CD4-positive, CD25-positive, alpha-beta regulatory T cell (primary cell): ENCODE measurements around the gene SIX3. TPM values are rescaled to one million over a fixed set of nuclear protein-coding genes. Genes with fewer than 3 reads are reported as not detected.

ENCODE experiments used
- ATAC-seq, 2 donors: fragments of 150-1000 bp; cut with Tn5 transposase; one replicate each; pipeline ENCODE4 v1.10.0; 2021; ENCODE audit warnings: low read depth in 2 of 2, moderate number of reproducible peaks in 2 of 2, moderate library complexity in 1 of 2
- DNase-seq, 3 donors: peaks; one replicate each; pipeline versions ENCODE4 v3.0.0 to v3.0.0-alpha.2; 2012 to 2022; ENCODE audit warnings: mixed read lengths in 1 of 3
- H3K27ac ChIP-seq: one replicate; pipeline ENCODE4 v1.7.0; 2013; ENCODE audit warnings: mild to moderate bottlenecking, low read length; ENCODE audit not compliant: insufficient read depth, poor library complexity, severe bottlenecking
- H3K27me3 ChIP-seq: one replicate; pipeline ENCODE4 v1.7.0; 2013; ENCODE audit warnings: low read length; ENCODE audit not compliant: control insufficient read depth, insufficient read depth
- H3K36me3 ChIP-seq: one replicate; pipeline ENCODE4 v1.7.0; 2013; ENCODE audit warnings: mild to moderate bottlenecking, low read length, moderate library complexity; ENCODE audit not compliant: control insufficient read depth, insufficient read depth
- H3K4me1 ChIP-seq: 2 replicates; pipeline ENCODE4 v1.7.0; 2013; ENCODE audit warnings: mild to moderate bottlenecking, low read length; ENCODE audit not compliant: insufficient read depth, control insufficient read depth, poor library complexity, severe bottlenecking
- H3K4me3 ChIP-seq: one replicate; pipeline ENCODE4 v1.7.0; 2013; ENCODE audit warnings: low read depth, mild to moderate bottlenecking, low read length, moderate library complexity
- H3K9me3 ChIP-seq, 2 experiments: 1 replicate in 1 of 2; 2 replicates in 1 of 2; pipeline ENCODE4 v1.7.0; 2013; ENCODE audit warnings: low read length in 2 of 2, mild to moderate bottlenecking in 1 of 2, moderate library complexity in 1 of 2; ENCODE audit not compliant: control insufficient read depth in 2 of 2
- H3K27ac Mint-ChIP-seq, 3 donors: one replicate each; pipeline ENCODE4 v1.8.0; 2020 to 2022; ENCODE audit warnings: mild to moderate bottlenecking in 3 of 3, mixed read lengths in 3 of 3, moderate library complexity in 2 of 3
- H3K27me3 Mint-ChIP-seq: one replicate; pipeline ENCODE4 v1.8.0; 2022; ENCODE audit warnings: mild to moderate bottlenecking, mixed read lengths
- H3K36me3 Mint-ChIP-seq: one replicate; pipeline ENCODE4 v1.8.0; 2020; ENCODE audit warnings: mixed read lengths
- H3K4me1 Mint-ChIP-seq, 4 donors: one replicate each; pipeline ENCODE4 v1.8.0; 2020 to 2022; ENCODE audit warnings: mixed read lengths in 4 of 4, mild to moderate bottlenecking in 1 of 4
- H3K4me3 Mint-ChIP-seq, 4 donors: one replicate each; pipeline ENCODE4 v1.8.0; 2020 to 2022; ENCODE audit warnings: mild to moderate bottlenecking in 4 of 4, mixed read lengths in 4 of 4, moderate library complexity in 3 of 4
- H3K9me3 Mint-ChIP-seq, 7 donors: one replicate each; pipeline ENCODE4 v1.8.0; 2020 to 2022; ENCODE audit warnings: mixed read lengths in 7 of 7, mild to moderate bottlenecking in 3 of 7, moderate library complexity in 2 of 7
- polyA plus RNA-seq, 4 donors: library from polyadenylated mRNA; unstranded; fragments of 300-500 nt; fragmentation: Illumina TruSeq; gene quantifications; one replicate each; pipeline ENCODE4 v1.2.3, GENCODE V29; 2021
- total RNA-seq: library from RNA; stranded (reverse); gene quantifications from one replicate; pipeline ENCODE4 v1.2.3, GENCODE V29; 2022

SIX3 gene
- total and polyA plus RNA-seq, 5 donors from 2014 or later = not detected

GRCh38 chr2:44952143-44952805, 10.8 kb downstream of the SIX3 start:
- peak in 1 of 3 donors; percentile 47 for DNase-seq
- Mint-ChIP-seq H3K27ac (no peak overlapping the region), H3K4me3 (peak overlapping the region in 1 of 4 donors; percentile 43), H3K4me1 (peaks cover 0 to 43% (median 3%) of the 10 kb centered on the region in 4 donors), H3K36me3 (no peaks in the 10 kb centered on the region), H3K27me3 (peaks cover 65% of the 10 kb centered on the region), H3K9me3 (peaks cover 0 to 2% (median 0%) of the 10 kb centered on the region in 7 donors)
- Histone ChIP-seq H3K9me3 (no peaks in the 10 kb centered on the region), H3K4me3 (no peak overlapping the region), H3K36me3 (no peaks in the 10 kb centered on the region), H3K27ac (no peak overlapping the region), H3K27me3 (peaks cover 25% of the 10 kb centered on the region), H3K4me1 (peaks cover 26% of the 10 kb centered on the region)
- ATAC-seq = no peak

GRCh38 chr2:44952806-44953498, 11.4 kb downstream of the SIX3 start:
- ATAC-seq (no peak), DNase-seq (no peak)
- peaks cover 59% of the 10 kb centered on the region for H3K27me3 Mint-ChIP-seq
- Histone ChIP-seq H3K27me3 (peaks cover 22% of the 10 kb centered on the region), H3K36me3 (no peaks in the 10 kb centered on the region), H3K4me3 (no peak overlapping the region), H3K9me3 (no peaks in the 10 kb centered on the region), H3K4me1 (peaks cover 26% of the 10 kb centered on the region), H3K27ac (no peak overlapping the region)
- H3K9me3 Mint-ChIP-seq = peaks cover 0 to 2% (median 0%) of the 10 kb centered on the region in 7 donors
- H3K4me3 Mint-ChIP-seq = peak overlapping the region in 2 of 4 donors; percentile 43 to 44
- no peaks in the 10 kb centered on the region for H3K36me3 Mint-ChIP-seq
- H3K27ac Mint-ChIP-seq = peak overlapping the region in 1 of 3 donors; percentile 48
- peaks cover 0 to 43% (median 3%) of the 10 kb centered on the region in 4 donors for H3K4me1 Mint-ChIP-seq

- Mint-ChIP-seq H3K36me3 (no peaks in the 10 kb centered on the region), H3K27me3 (peaks cover 57% of the 10 kb centered on the region), H3K9me3 (peaks cover 0 to 2% (median 0%) of the 10 kb centered on the region in 7 donors), H3K27ac (no peak overlapping the region), H3K4me1 (peaks cover 0 to 43% (median 3%) of the 10 kb centered on the region in 4 donors), H3K4me3 (peak overlapping the region in 1 of 4 donors; percentile 0)
- DNase-seq = no peak
- Histone ChIP-seq H3K4me1 (peaks cover 26% of the 10 kb centered on the region), H3K4me3 (no peak overlapping the region), H3K27me3 (peaks cover 22% of the 10 kb centered on the region), H3K9me3 (no peaks in the 10 kb centered on the region), H3K27ac (no peak overlapping the region), H3K36me3 (no peaks in the 10 kb centered on the region)
- ATAC-seq = no peak
Observed at GRCh38 chr2:44953499-44953883, 12.0 kb downstream of the SIX3 start.

- Mint-ChIP-seq H3K4me3 (no peak overlapping the region), H3K4me1 (peaks cover 0 to 40% (median 3%) of the 10 kb centered on the region in 4 donors), H3K27me3 (peaks cover 58% of the 10 kb centered on the region), H3K27ac (no peak overlapping the region), H3K9me3 (no peaks in the 10 kb centered on the region), H3K36me3 (no peaks in the 10 kb centered on the region)
- H3K4me1 ChIP-seq = peaks cover 23% of the 10 kb centered on the region
- ATAC-seq = no peak
- H3K27ac ChIP-seq = no peak overlapping the region
- peaks cover 25% of the 10 kb centered on the region for H3K27me3 ChIP-seq
- no peaks in the 10 kb centered on the region for H3K36me3 ChIP-seq
- no peak for DNase-seq
- no peak overlapping the region for H3K4me3 ChIP-seq
- H3K9me3 ChIP-seq = no peaks in the 10 kb centered on the region
Observed at GRCh38 chr2:44954447-44954888, 13.0 kb downstream of the SIX3 start.

GRCh38 chr2:44954889-44955592, 13.5 kb downstream of the SIX3 start:
- Mint-ChIP-seq H3K4me1 (peaks cover 0 to 39% (median 3%) of the 10 kb centered on the region in 4 donors), H3K36me3 (no peaks in the 10 kb centered on the region), H3K9me3 (no peaks in the 10 kb centered on the region), H3K27me3 (peaks cover 57% of the 10 kb centered on the region), H3K27ac (no peak overlapping the region), H3K4me3 (peak overlapping the region in 2 of 4 donors; percentile 38 to 65)
- no peak for ATAC-seq
- Histone ChIP-seq H3K36me3 (no peaks in the 10 kb centered on the region), H3K4me1 (peaks cover 20% of the 10 kb centered on the region), H3K27me3 (peaks cover 25% of the 10 kb centered on the region), H3K4me3 (no peak overlapping the region), H3K9me3 (no peaks in the 10 kb centered on the region), H3K27ac (no peak overlapping the region)
- no peak for DNase-seq

- Mint-ChIP-seq H3K27me3 (peaks cover 55% of the 10 kb centered on the region), H3K36me3 (no peaks in the 10 kb centered on the region), H3K27ac (no peak overlapping the region), H3K4me3 (no peak overlapping the region), H3K4me1 (peaks cover 0 to 36% (median 3%) of the 10 kb centered on the region in 4 donors), H3K9me3 (no peaks in the 10 kb centered on the region)
- no peak overlapping the region for H3K27ac ChIP-seq
- no peaks in the 10 kb centered on the region for H3K36me3 ChIP-seq
- H3K4me3 ChIP-seq = no peak overlapping the region
- H3K27me3 ChIP-seq = peaks cover 19% of the 10 kb centered on the region
- H3K4me1 ChIP-seq = peaks cover 20% of the 10 kb centered on the region
- peak; percentile 60 to 71 for ATAC-seq
- no peaks in the 10 kb centered on the region for H3K9me3 ChIP-seq
- DNase-seq = peak; percentile 53 to 69 (median 64)
Observed at GRCh38 chr2:44955593-44956392, 14.3 kb downstream of the SIX3 start.

GRCh38 chr2:44956843-44957242, 15.3 kb downstream of the SIX3 start:
- ATAC-seq = no peak
- H3K27ac ChIP-seq = no peak overlapping the region
- no peaks in the 10 kb centered on the region for H3K36me3 ChIP-seq
- H3K9me3 ChIP-seq = no peaks in the 10 kb centered on the region
- Mint-ChIP-seq H3K27ac (no peak overlapping the region), H3K4me3 (no peak overlapping the region), H3K9me3 (no peaks in the 10 kb centered on the region), H3K27me3 (peaks cover 55% of the 10 kb centered on the region), H3K36me3 (no peaks in the 10 kb centered on the region), H3K4me1 (peaks cover 0 to 28% (median 2%) of the 10 kb centered on the region in 4 donors)
- H3K4me3 ChIP-seq = no peak overlapping the region
- peaks cover 17% of the 10 kb centered on the region for H3K4me1 ChIP-seq
- H3K27me3 ChIP-seq = peaks cover 19% of the 10 kb centered on the region
- no peak for DNase-seq
